GM10847 (cell line): ENCODE data around the gene SLC13A3.

Experiments used
- POLR2A ChIP-seq: IDR thresholded peaks from 2 replicates; pipeline ENCODE4 v1.6.1; 2011; ENCODE audit not compliant: insufficient read length; ENCODE audit errors: extremely low read depth

Gene SLC13A3

GRCh38 chr20:46636514-46636913 is 14.7 kb downstream of the SLC13A3 start:
- no peak for TF ChIP-seq POLR2A

GRCh38 chr20:46635514-46636136 is 15.6 kb downstream of the SLC13A3 start:
- no peak for TF ChIP-seq POLR2A

GRCh38 chr20:46634528-46634927 is 16.7 kb downstream of the SLC13A3 start:
- no peak for TF ChIP-seq POLR2A

GRCh38 chr20:46631874-46632446 is 19.3 kb downstream of the SLC13A3 start:
- no peak for TF ChIP-seq POLR2A

GRCh38 chr20:46631212-46631869 is 19.9 kb downstream of the SLC13A3 start:
- TF ChIP-seq POLR2A = no peak

GRCh38 chr20:46630306-46630705 is 21.0 kb downstream of the SLC13A3 start:
- no peak for TF ChIP-seq POLR2A

- no peak for TF ChIP-seq POLR2A
Observed at GRCh38 chr20:46629341-46629740, 21.9 kb downstream of the SLC13A3 start.

- no peak for TF ChIP-seq POLR2A
Observed at GRCh38 chr20:46627234-46627633, 24.0 kb downstream of the SLC13A3 start.

- no peak for TF ChIP-seq POLR2A
Observed at GRCh38 chr20:46626758-46627157, 24.5 kb downstream of the SLC13A3 start.

GRCh38 chr20:46625875-46626373 is 25.3 kb downstream of the SLC13A3 start:
- no peak for TF ChIP-seq POLR2A

- TF ChIP-seq POLR2A = no peak
Observed at GRCh38 chr20:46624946-46625345, 26.3 kb downstream of the SLC13A3 start.

GRCh38 chr20:46622165-46622564 is 29.1 kb downstream of the SLC13A3 start:
- no peak for TF ChIP-seq POLR2A

- TF ChIP-seq POLR2A = no peak
Observed at GRCh38 chr20:46621492-46621891, 29.8 kb downstream of the SLC13A3 start.

GRCh38 chr20:46619445-46619844 is 31.8 kb downstream of the SLC13A3 start:
- no peak for TF ChIP-seq POLR2A

- TF ChIP-seq POLR2A = no peak
Observed at GRCh38 chr20:46618316-46619100, 32.8 kb downstream of the SLC13A3 start.

GRCh38 chr20:46614503-46614902 is 36.8 kb downstream of the SLC13A3 start:
- TF ChIP-seq POLR2A = no peak
